Measurements from ENCODE around the gene EME2. TPM values are rescaled to one million over a fixed set of nuclear protein-coding genes. Genes with fewer than 3 reads are reported as not detected.

EME2 gene
- total RNA-seq, 1 donor from 2014 or later = 5.2 TPM

DNA sequence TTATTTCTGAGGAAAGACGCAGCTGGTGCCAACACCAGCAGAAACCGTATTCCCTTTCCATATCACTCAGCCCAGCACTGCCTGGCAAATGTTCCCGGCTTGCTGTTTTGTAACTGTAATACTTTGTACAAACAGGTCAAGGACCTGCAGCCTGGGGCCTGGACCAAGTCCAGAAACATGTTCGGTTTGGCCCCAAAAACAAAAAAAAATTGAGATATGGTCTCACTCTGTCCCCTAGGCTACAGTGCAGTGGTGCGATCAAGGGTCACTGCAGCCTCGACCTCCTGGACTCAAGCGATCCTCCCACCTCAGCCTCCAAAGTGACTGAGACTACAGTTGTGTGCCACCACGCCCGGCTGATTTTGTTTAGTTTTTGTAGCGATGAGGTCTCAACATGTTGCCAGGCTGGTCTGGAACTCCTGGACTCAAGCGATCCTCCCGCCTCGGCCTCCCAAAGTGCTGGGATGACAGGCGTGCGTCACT, 52.8 kb downstream of the EME2 start:
- peaks cover 26 to 32% (median 26%) of the 10 kb centered on the region in 3 donors for H3K36me3 ChIP-seq (ENCODE audit: control insufficient read depth in 3 of 3, insufficient read depth in 3 of 3, low read length in 3 of 3)
- peak overlapping the region; percentile 80 to 100 (median 95) for H3K4me3 ChIP-seq (ENCODE audit: low read length in 3 of 3)
- peak overlapping the region; percentile 76 to 93 (median 84) for H3K9ac ChIP-seq (ENCODE audit: low read depth in 1 of 3, low read length in 3 of 3)
- H3K9me3 ChIP-seq (ENCODE audit: control insufficient read depth in 3 of 3, low read length in 3 of 3) = no peaks in the 10 kb centered on the region
- H3K4me1 ChIP-seq (ENCODE audit: control insufficient read depth in 3 of 3, insufficient read depth in 3 of 3, low read length in 3 of 3) = peaks cover 44 to 56% (median 46%) of the 10 kb centered on the region in 3 donors
- peak overlapping the region; percentile 45 for H3K27ac ChIP-seq (ENCODE audit: low read depth, low read length)
- no peaks in the 10 kb centered on the region for H3K27me3 ChIP-seq (ENCODE audit: control insufficient read depth in 3 of 3, insufficient read depth in 3 of 3, low read length in 3 of 3)

Small RNAs within 50 kb of the gene (small RNA-seq; reads per million reads assigned to genes)
- gene MIR3177 = 0.14 reads per million

Other genes with a start within 250 kb of the EME2 start
- 8.9 TPM for gene TMEM204, start 239.1 kb upstream of the EME2 start, total RNA-seq
- gene IFT140, start 160.7 kb upstream of the EME2 start, total RNA-seq = 17.2 TPM
- gene CRAMP1, start 160.4 kb upstream of the EME2 start, total RNA-seq = 5.2 TPM
- 22.4 TPM for gene JPT2, start 94.5 kb upstream of the EME2 start, total RNA-seq
- 28.7 TPM for gene MAPK8IP3, start 66.6 kb upstream of the EME2 start, total RNA-seq
- 20.4 TPM for gene NME3, start 1.3 kb upstream of the EME2 start, total RNA-seq
- 17.7 TPM for gene MRPS34, start 324 bp downstream of the EME2 start, total RNA-seq
- gene SPSB3, start 9.8 kb downstream of the EME2 start, total RNA-seq = 27.7 TPM
- gene NUBP2, start 10.2 kb downstream of the EME2 start, total RNA-seq = 40.7 TPM
- not detected for gene IGFALS, start 20.9 kb downstream of the EME2 start, total RNA-seq
- gene HAGH, start 54.0 kb downstream of the EME2 start, total RNA-seq = 42.3 TPM
- 23.0 TPM for gene FAHD1, start 54.4 kb downstream of the EME2 start, total RNA-seq
- under 0.01 TPM for gene MEIOB, start 99.4 kb downstream of the EME2 start, total RNA-seq
- gene HS3ST6, start 145.6 kb downstream of the EME2 start, total RNA-seq = not detected
- 13.6 TPM for gene MSRB1, start 170.4 kb downstream of the EME2 start, total RNA-seq
- 84.5 TPM for gene RPL3L, start 181.9 kb downstream of the EME2 start, total RNA-seq
- 130 TPM for gene NDUFB10, start 186.7 kb downstream of the EME2 start, total RNA-seq
- 3,178 TPM for gene RPS2, start 192.0 kb downstream of the EME2 start, total RNA-seq
- not detected for gene RNF151, start 194.0 kb downstream of the EME2 start, total RNA-seq
- 18.8 TPM for gene TBL3, start 199.2 kb downstream of the EME2 start, total RNA-seq
- gene NOXO1, start 208.7 kb downstream of the EME2 start, total RNA-seq = 1.6 TPM
- 4.7 TPM for gene GFER, start 211.4 kb downstream of the EME2 start, total RNA-seq
- gene SYNGR3, start 217.2 kb downstream of the EME2 start, total RNA-seq = 0.52 TPM
- gene ZNF598, start 237.0 kb downstream of the EME2 start, total RNA-seq = 4.7 TPM
- not detected for gene NPW, start 247.0 kb downstream of the EME2 start, total RNA-seq

All from skeletal muscle tissue (tissue), 5 donors.